ENCODE results near the gene DNAJC3. TPM values are rescaled to one million over a fixed set of nuclear protein-coding genes. Genes with fewer than 3 reads are reported as not detected.
"Not testable (repeated sequence)": the region's sequence is repeated elsewhere in the genome, so short reads cannot be mapped to it uniquely, and the experiment has no call there.

The DNAJC3 gene
- total RNA-seq, 4 donors from 2014 or later = 49.1 to 73.3 (median 53.1) TPM

GRCh38 chr13:95784161-95784899, 107.4 kb downstream of the DNAJC3 start:
- Histone ChIP-seq H3K27me3 (no peaks in the 10 kb centered on the region), H3K36me3 (peaks cover 0 to 49% of the 10 kb centered on the region in 2 donors), H3K9me3 (no peaks in the 10 kb centered on the region), H3K27ac (no peak overlapping the region), H3K4me3 (no peak overlapping the region), H3K4me1 (peaks cover 3 to 16% (median 5%) of the 10 kb centered on the region in 3 donors)
- WGBS, 2 donors (ENCODE audit: low coverage in 1 of 2) = 35 to 42% methylated on average over 5 to 6 of the region's 6 CpGs
- ATAC-seq = peak; percentile 36
- TF ChIP-seq EP300 (IDR thresholded peaks at IDR 0.05) (no peak), POLR2A (IDR thresholded peaks at IDR 0.05) (no peak), POLR2AphosphoS5 (IDR thresholded peaks at IDR 0.05) (no peak)
- TF ChIP-seq, protein P1, sequence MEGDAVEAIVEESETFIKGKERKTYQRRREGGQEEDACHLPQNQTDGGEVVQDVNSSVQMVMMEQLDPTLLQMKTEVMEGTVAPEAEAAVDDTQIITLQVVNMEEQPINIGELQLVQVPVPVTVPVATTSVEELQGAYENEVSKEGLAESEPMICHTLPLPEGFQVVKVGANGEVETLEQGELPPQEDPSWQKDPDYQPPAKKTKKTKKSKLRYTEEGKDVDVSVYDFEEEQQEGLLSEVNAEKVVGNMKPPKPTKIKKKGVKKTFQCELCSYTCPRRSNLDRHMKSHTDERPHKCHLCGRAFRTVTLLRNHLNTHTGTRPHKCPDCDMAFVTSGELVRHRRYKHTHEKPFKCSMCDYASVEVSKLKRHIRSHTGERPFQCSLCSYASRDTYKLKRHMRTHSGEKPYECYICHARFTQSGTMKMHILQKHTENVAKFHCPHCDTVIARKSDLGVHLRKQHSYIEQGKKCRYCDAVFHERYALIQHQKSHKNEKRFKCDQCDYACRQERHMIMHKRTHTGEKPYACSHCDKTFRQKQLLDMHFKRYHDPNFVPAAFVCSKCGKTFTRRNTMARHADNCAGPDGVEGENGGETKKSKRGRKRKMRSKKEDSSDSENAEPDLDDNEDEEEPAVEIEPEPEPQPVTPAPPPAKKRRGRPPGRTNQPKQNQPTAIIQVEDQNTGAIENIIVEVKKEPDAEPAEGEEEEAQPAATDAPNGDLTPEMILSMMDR (IDR thresholded peaks at IDR 0.05) = no peak

GRCh38 chr13:95784900-95785290, 108.0 kb downstream of the DNAJC3 start:
- peaks cover 3 to 16% (median 5%) of the 10 kb centered on the region in 3 donors for H3K4me1 ChIP-seq
- H3K4me3 ChIP-seq = no peak overlapping the region
- no peaks in the 10 kb centered on the region for H3K9me3 ChIP-seq
- no peaks in the 10 kb centered on the region for H3K27me3 ChIP-seq
- TF ChIP-seq EP300 (IDR thresholded peaks at IDR 0.05) = no peak
- no peak overlapping the region for H3K27ac ChIP-seq
- ATAC-seq = no peak
- H3K36me3 ChIP-seq = peaks cover 0 to 53% of the 10 kb centered on the region in 2 donors
- 76 to 100% methylated on average over 2 to 3 of the region's 3 CpGs for WGBS, 2 donors (ENCODE audit: low coverage in 1 of 2)

- Histone ChIP-seq H3K36me3 (peaks cover 0 to 54% of the 10 kb centered on the region in 2 donors), H3K27me3 (no peaks in the 10 kb centered on the region), H3K4me3 (no peak overlapping the region), H3K27ac (no peak overlapping the region), H3K9me3 (no peaks in the 10 kb centered on the region), H3K4me1 (peaks cover 3 to 16% (median 5%) of the 10 kb centered on the region in 3 donors)
- no peak for TF ChIP-seq POLR2A (IDR thresholded peaks at IDR 0.05)
- TF ChIP-seq EP300 (IDR thresholded peaks at IDR 0.05) = no peak
- WGBS, 2 donors (ENCODE audit: low coverage in 1 of 2) = 38% methylated on average over 1 of the region's 1 CpG; no CpG with 5 or more reads in 1 of the 2 donors
- no peak for ATAC-seq
Measured at GRCh38 chr13:95787356-95788099, 110.6 kb downstream of the DNAJC3 start.

GRCh38 chr13:95788100-95788463, 111.1 kb downstream of the DNAJC3 start:
- Histone ChIP-seq H3K36me3 (peaks cover 0 to 60% of the 10 kb centered on the region in 2 donors), H3K27ac (no peak overlapping the region), H3K9me3 (no peaks in the 10 kb centered on the region), H3K4me3 (no peak overlapping the region), H3K27me3 (no peaks in the 10 kb centered on the region), H3K4me1 (peaks cover 3 to 16% (median 5%) of the 10 kb centered on the region in 3 donors)
- TF ChIP-seq POLR2A (IDR thresholded peaks at IDR 0.05) = no peak
- ATAC-seq = no peak
- WGBS, 2 donors (ENCODE audit: low coverage in 1 of 2) = 48% methylated on average over 2 of the region's 2 CpGs

- H3K4me3 ChIP-seq, H3K27me3 ChIP-seq, ATAC-seq, H3K27ac ChIP-seq, H3K9me3 ChIP-seq, H3K4me1 ChIP-seq: not testable (repeated sequence)
- peaks cover 0 to 67% of the 10 kb centered on the region in 2 donors for H3K36me3 ChIP-seq
Measured at GRCh38 chr13:95789315-95789714, 112.4 kb downstream of the DNAJC3 start.

DNA sequence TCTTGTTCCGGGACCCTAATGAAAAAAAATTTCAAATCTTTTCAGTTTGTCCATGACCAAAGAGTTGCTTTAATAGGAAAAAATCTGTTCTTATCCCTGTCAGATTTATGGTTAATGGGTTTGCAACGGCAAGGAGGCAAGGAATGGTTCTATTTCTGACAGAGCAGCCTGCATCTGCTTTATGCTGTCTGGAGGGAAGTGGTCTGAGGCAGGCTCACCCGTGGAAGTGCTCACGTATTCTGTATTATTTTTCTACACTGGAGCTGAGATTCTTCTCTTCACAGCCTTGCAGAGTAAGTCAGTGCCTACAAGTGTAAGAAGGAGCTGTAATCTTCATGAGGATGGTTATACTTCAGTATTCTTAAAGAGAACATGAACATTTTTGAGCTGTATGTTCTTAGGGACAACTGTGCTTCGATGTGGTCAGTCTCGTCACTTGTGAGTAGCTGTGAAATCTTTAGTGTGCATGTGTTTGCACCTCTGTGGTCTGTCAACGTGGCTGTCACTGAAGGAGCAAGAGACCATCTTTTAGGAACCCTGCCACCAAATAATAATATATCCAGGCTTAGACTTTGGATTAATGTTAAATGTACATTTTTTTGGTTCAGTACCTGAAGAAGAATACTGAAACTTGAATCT, 114.3 kb downstream of the DNAJC3 start:
- TF ChIP-seq, protein P1 (IDR thresholded peaks at IDR 0.05) = no peak
- TF ChIP-seq POLR2A (IDR thresholded peaks at IDR 0.05) (no peak), POLR2AphosphoS5 (IDR thresholded peaks at IDR 0.05) (no peak), EP300 (IDR thresholded peaks at IDR 0.05) (no peak)
- Histone ChIP-seq H3K27ac (no peak overlapping the region), H3K4me1 (no peaks in the 10 kb centered on the region), H3K36me3 (peaks cover 0 to 76% of the 10 kb centered on the region in 2 donors), H3K4me3 (no peak overlapping the region), H3K27me3 (no peaks in the 10 kb centered on the region), H3K9me3 (no peaks in the 10 kb centered on the region)
- no peak for ATAC-seq
- 81 to 86% methylated on average over 5 to 7 of the region's 7 CpGs for WGBS, 2 donors (ENCODE audit: low coverage in 1 of 2)
